Motor neuron (in vitro differentiated cells): ENCODE data around the gene PHETA2. TPM values are rescaled to one million over a fixed set of nuclear protein-coding genes. Genes with fewer than 3 reads are reported as not detected.
"Not testable (repeated sequence)": the region's sequence is repeated elsewhere in the genome, so short reads cannot be mapped to it uniquely, and the experiment has no call there.

Experiments
- ATAC-seq, 8 experiments: fragments of 200-7000 bp; cut with Tn5 transposase; replicated peaks in 6 of 8; 2 replicates each; pipeline ENCODE4 v1.8.0; 2021; ENCODE audit warnings: mild to moderate bottlenecking in 8 of 8, moderate library complexity in 8 of 8
- H3K27ac ChIP-seq, 2 donors: fragments of 250-450 bp; sonication (Bioruptor Pico); 2 replicates each; pipeline ENCODE4 v1.9.0; 2021; ENCODE audit warnings: antibody characterized with exemption in 2 of 2, mild to moderate bottlenecking in 2 of 2, moderate library complexity in 1 of 2
- H3K4me1 ChIP-seq, 2 donors: fragments of 250-450 bp; sonication (Bioruptor Pico); replicated peaks in 1 of 2; 2 replicates each; pipeline ENCODE4 v1.6.1; 2021; ENCODE audit warnings: antibody characterized with exemption in 2 of 2, mild to moderate bottlenecking in 2 of 2, moderate library complexity in 1 of 2
- H3K4me3 ChIP-seq, 5 donors: fragments of 250-450 bp; sonication (Bioruptor Pico); 2 replicates each; pipeline ENCODE4 v1.9.0; 2021; ENCODE audit warnings: antibody characterized with exemption in 5 of 5, mild to moderate bottlenecking in 5 of 5, moderate library complexity in 4 of 5
- WGBS, 10 experiments: fragments of 450-650 bp; shearing (Covaris generic); methylation state at CpG; one replicate each; pipeline ENCODE4 v1.0.0; 2022; 5-methylcytosine and 5-hydroxymethylcytosine counted together
- in situ Hi-C, 9 experiments: fragments of 400-800 bp; cut with MboI; loops; one replicate each; pipeline ENCODE4 v1.15.0; 2021; ENCODE audit warnings: low sequenced_read_pairs in 9 of 9, low pct_unique_long_range_greater_than_20kb in 2 of 9; ENCODE audit not compliant: unreplicated experiment in 9 of 9
- total RNA-seq, 8 experiments: library from RNA; unstranded; fragments of 300-600 nt; gene quantifications; 2 replicates each; pipeline versions ENCODE4 v1.2.3 to v1.2.4, GENCODE V29; 2022

The PHETA2 gene
- total RNA-seq, 8 experiments from 2014 or later, result 0.36 to 18.5 (median 1.1) TPM

DNA sequence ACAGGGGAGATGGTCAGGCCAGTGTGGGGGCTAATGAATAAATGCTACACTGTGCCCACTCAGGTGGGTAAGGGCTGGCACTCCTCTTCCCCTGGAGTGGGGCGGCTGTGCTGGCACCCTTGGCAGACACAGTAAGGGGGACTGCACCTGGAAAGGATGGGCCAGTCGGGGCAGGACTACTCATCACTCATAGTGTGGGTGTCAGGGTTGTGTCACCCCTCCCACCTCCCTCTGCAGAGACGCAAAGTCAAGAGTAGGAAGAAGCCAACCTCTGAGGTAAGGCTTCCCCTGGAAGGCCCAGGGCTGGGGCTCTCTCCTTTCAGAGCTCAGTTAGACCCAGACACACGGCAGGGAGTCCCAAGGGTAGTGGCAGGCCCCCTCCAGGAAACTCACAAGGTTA lies 49.5 kb downstream of the PHETA2 start:
- ATAC-seq, H3K27ac ChIP-seq, in situ Hi-C loops, H3K4me1 ChIP-seq, H3K4me3 ChIP-seq: not testable (repeated sequence)
- no CpG with 5 or more reads among the region's 4 CpGs for WGBS, 10 experiments

DNA sequence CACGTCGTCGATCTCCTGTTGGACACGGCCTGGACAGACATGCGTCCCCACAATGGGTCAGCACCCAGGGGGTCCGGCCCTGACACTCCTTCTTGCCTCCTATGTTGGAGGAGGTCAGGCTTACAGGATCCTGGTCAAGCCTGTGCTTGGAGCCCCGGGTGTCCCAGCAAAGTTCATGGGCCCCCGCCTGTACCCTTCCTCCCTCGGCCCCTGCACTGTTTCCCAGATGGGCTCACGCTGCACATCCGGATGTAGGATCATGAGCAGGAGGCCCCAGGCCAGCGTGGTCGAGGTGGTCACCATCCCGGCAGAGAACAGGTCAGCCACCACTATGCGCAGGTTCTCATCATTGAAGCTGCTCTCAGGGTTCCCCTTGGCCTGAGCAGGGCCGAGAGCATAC lies 53.6 kb downstream of the PHETA2 start:
- in situ Hi-C loops, result no loop called here
- Histone ChIP-seq H3K27ac (no peak overlapping the region), H3K4me3 (no peak overlapping the region), H3K4me1 (no peaks in the 10 kb centered on the region)
- no peak for ATAC-seq
- WGBS, 10 experiments, result 90 to 100% methylated on average over 2 of the region's 16 CpGs; no CpG with 5 or more reads in 8 of the 10 experiments

DNA sequence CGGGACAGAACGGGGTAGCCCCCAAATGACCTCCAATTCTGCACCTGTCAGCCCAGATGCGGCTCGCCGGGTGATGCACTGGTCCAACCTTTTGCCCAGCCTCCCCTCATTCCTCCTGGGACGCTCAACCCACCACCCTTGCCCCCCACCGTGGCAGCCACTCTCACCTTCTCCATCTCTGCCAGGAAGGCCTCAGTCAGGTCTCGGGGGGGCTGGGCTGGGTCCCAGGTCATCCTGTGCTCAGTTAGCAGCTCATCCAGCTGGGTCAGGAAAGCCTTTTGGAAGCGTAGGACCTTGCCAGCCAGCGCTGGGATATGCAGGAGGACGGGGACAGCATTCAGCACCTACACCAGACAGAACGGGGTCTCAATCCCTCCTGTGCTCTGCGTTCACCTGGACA lies 54.0 kb downstream of the PHETA2 start:
- H3K4me3 ChIP-seq, in situ Hi-C loops, H3K4me1 ChIP-seq, H3K27ac ChIP-seq, ATAC-seq: not testable (repeated sequence)
- whole genome bisulfite sequencing, 10 experiments, result no CpG with 5 or more reads among the region's 13 CpGs

Other genes with a start within 250 kb of the PHETA2 start
- gene SREBF2, start 241.1 kb upstream of the PHETA2 start, total RNA-seq, result 100 to 1,000 TPM in 6 of 8 experiments, 10 to 100 TPM in 2; 40.9 to 173 (median 120) TPM
- under 1 TPM in 3 of 8 experiments, not detected in 5; 0.11 to 0.27 (median 0.13) TPM for gene SHISA8, start 159.2 kb upstream of the PHETA2 start, total RNA-seq
- 1 to 10 TPM in 1 of 8 experiments, under 1 TPM in 6, not detected in 1; 0.22 to 1.1 (median 0.63) TPM for gene TNFRSF13C, start 147.4 kb upstream of the PHETA2 start, total RNA-seq
- gene CENPM, start 127.1 kb upstream of the PHETA2 start, total RNA-seq, result 10 to 100 TPM in 3 of 8 experiments, 1 to 10 TPM in 5; 1.4 to 28.1 (median 4.4) TPM
- 100 to 1,000 TPM in 4 of 8 experiments, 10 to 100 TPM in 1, 1 to 10 TPM in 2, under 1 TPM in 1; 0.92 to 119 (median 93.3) TPM for gene SEPTIN3, start 104.8 kb upstream of the PHETA2 start, total RNA-seq
- gene WBP2NL, start 75.5 kb upstream of the PHETA2 start, total RNA-seq, result 1 to 10 TPM in 1 of 8 experiments, under 1 TPM in 6, not detected in 1; 0.05 to 1.0 (median 0.42) TPM
- gene NAGA, start 3.4 kb upstream of the PHETA2 start, total RNA-seq, result 10 to 100 TPM in 5 of 8 experiments, 1 to 10 TPM in 3; 6.6 to 23.5 (median 11.4) TPM
- 10 to 100 TPM in 7 of 8 experiments, 1 to 10 TPM in 1; 6.9 to 28.5 (median 20.8) TPM for gene SMDT1, start 5.5 kb downstream of the PHETA2 start, total RNA-seq
- 100 to 1,000 TPM in 5 of 8 experiments, 10 to 100 TPM in 3; 86.9 to 151 (median 105) TPM for gene NDUFA6, start 16.5 kb downstream of the PHETA2 start, total RNA-seq
- 1 to 10 TPM in 7 of 8 experiments, under 1 TPM in 1; 0.66 to 4.0 (median 1.8) TPM for gene CYP2D6, start 56.6 kb downstream of the PHETA2 start, total RNA-seq
- gene TCF20, start 196.4 kb downstream of the PHETA2 start, total RNA-seq, result 10 to 100 TPM; 27.1 to 46.3 (median 42.1) TPM